ENCODE measurements around the gene CCDC170.

DNA sequence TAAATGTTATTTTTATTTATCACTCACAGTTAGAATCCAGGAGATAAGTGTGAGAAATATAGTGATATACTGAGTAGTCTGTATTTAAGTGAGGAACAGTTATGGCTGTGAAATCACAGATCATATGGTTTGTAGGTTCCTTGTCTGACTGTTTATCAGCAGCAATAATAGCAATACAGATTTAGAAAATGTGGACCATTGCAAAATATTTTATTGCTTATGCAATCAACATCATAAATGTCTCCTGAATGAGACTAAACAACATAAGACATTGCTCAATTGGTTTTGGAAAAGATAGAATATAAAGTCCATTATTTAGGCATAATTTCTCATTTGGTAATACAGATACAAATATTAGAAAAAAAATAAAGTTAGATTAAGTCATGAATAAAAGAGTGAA is 43.7 kb downstream of the CCDC170 start:
- TF ChIP-seq EZH2 (IDR thresholded peaks at IDR 0.05) (no peak), EGR1 (IDR thresholded peaks at IDR 0.05; ENCODE audit: low read depth) (no peak), POLR2AphosphoS5 (IDR thresholded peaks at IDR 0.05; ENCODE audit: low read depth, low read length) (no peak), ZNF274 (IDR thresholded peaks at IDR 0.05; ENCODE audit: low read depth, low read length) (no peak), RAD21 (IDR thresholded peaks at IDR 0.05; ENCODE audit: low read depth) (no peak), TCF7L2 (IDR thresholded peaks at IDR 0.05; ENCODE audit: borderline replicate concordance, extremely low read depth, insufficient read depth, insufficient read length) (no peak), SIN3A (IDR thresholded peaks at IDR 0.05; ENCODE audit: low read depth) (no peak), POLR2A (IDR thresholded peaks at IDR 0.05; ENCODE audit: borderline replicate concordance, extremely low read depth, insufficient read depth, insufficient read length) (no peak), EZH2phosphoT487 (IDR thresholded peaks at IDR 0.05; ENCODE audit: borderline replicate concordance) (no peak)
- TF ChIP-seq, protein P1, sequence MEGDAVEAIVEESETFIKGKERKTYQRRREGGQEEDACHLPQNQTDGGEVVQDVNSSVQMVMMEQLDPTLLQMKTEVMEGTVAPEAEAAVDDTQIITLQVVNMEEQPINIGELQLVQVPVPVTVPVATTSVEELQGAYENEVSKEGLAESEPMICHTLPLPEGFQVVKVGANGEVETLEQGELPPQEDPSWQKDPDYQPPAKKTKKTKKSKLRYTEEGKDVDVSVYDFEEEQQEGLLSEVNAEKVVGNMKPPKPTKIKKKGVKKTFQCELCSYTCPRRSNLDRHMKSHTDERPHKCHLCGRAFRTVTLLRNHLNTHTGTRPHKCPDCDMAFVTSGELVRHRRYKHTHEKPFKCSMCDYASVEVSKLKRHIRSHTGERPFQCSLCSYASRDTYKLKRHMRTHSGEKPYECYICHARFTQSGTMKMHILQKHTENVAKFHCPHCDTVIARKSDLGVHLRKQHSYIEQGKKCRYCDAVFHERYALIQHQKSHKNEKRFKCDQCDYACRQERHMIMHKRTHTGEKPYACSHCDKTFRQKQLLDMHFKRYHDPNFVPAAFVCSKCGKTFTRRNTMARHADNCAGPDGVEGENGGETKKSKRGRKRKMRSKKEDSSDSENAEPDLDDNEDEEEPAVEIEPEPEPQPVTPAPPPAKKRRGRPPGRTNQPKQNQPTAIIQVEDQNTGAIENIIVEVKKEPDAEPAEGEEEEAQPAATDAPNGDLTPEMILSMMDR (IDR thresholded peaks at IDR 0.05 in 2 of 3, conservative IDR thresholded peaks at IDR 0.05 in 1 of 3; ENCODE audit: borderline replicate concordance in 1 of 3, insufficient read depth in 1 of 3, low read depth in 2 of 3, low read length in 2 of 3), result no peak
- TF ChIP-seq, protein P2, sequence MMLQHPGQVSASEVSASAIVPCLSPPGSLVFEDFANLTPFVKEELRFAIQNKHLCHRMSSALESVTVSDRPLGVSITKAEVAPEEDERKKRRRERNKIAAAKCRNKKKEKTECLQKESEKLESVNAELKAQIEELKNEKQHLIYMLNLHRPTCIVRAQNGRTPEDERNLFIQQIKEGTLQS (IDR thresholded peaks at IDR 0.05), result no peak
- TF ChIP-seq, protein P3, sequence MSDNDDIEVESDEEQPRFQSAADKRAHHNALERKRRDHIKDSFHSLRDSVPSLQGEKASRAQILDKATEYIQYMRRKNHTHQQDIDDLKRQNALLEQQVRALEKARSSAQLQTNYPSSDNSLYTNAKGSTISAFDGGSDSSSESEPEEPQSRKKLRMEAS (IDR thresholded peaks at IDR 0.05), result no peak
- TF ChIP-seq, protein P4, sequence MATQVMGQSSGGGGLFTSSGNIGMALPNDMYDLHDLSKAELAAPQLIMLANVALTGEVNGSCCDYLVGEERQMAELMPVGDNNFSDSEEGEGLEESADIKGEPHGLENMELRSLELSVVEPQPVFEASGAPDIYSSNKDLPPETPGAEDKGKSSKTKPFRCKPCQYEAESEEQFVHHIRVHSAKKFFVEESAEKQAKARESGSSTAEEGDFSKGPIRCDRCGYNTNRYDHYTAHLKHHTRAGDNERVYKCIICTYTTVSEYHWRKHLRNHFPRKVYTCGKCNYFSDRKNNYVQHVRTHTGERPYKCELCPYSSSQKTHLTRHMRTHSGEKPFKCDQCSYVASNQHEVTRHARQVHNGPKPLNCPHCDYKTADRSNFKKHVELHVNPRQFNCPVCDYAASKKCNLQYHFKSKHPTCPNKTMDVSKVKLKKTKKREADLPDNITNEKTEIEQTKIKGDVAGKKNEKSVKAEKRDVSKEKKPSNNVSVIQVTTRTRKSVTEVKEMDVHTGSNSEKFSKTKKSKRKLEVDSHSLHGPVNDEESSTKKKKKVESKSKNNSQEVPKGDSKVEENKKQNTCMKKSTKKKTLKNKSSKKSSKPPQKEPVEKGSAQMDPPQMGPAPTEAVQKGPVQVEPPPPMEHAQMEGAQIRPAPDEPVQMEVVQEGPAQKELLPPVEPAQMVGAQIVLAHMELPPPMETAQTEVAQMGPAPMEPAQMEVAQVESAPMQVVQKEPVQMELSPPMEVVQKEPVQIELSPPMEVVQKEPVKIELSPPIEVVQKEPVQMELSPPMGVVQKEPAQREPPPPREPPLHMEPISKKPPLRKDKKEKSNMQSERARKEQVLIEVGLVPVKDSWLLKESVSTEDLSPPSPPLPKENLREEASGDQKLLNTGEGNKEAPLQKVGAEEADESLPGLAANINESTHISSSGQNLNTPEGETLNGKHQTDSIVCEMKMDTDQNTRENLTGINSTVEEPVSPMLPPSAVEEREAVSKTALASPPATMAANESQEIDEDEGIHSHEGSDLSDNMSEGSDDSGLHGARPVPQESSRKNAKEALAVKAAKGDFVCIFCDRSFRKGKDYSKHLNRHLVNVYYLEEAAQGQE (IDR thresholded peaks at IDR 0.05; ENCODE audit: low read depth), result no peak
